Suppressor macrophage (primary cell): ENCODE measurements around the gene EPB41L4B.
"Not testable (repeated sequence)": the region's sequence is repeated elsewhere in the genome, so short reads cannot be mapped to it uniquely, and the experiment has no call there.

Experiments used
- DNase-seq, 4 experiments: peaks; one replicate each; pipeline ENCODE4 v3.0.0-alpha.2; 2020 to 2022

The EPB41L4B gene

GRCh38 chr9:109242741-109243140 is 78.1 kb downstream of the EPB41L4B start:
- no peak for DNase-seq

- DNase-seq: no peak
These were observed 78.8 kb downstream of the EPB41L4B start for GRCh38 chr9:109242014-109242413.

GRCh38 chr9:109241207-109241606 is 79.7 kb downstream of the EPB41L4B start:
- no peak for DNase-seq

- no peak for DNase-seq
These were observed 81.6 kb downstream of the EPB41L4B start for GRCh38 chr9:109239240-109239639.

GRCh38 chr9:109238655-109239054 is 82.2 kb downstream of the EPB41L4B start:
- no peak for DNase-seq

GRCh38 chr9:109238125-109238524 is 82.7 kb downstream of the EPB41L4B start:
- no peak for DNase-seq

- DNase-seq: no peak
These were observed 88.2 kb downstream of the EPB41L4B start for GRCh38 chr9:109232449-109233237.

- DNase-seq: no peak
These were observed 89.3 kb downstream of the EPB41L4B start for GRCh38 chr9:109231593-109231992.

GRCh38 chr9:109230277-109230676 is 90.6 kb downstream of the EPB41L4B start:
- DNase-seq: no peak

- no peak for DNase-seq
These were observed 91.2 kb downstream of the EPB41L4B start for GRCh38 chr9:109229682-109230081.

- no peak for DNase-seq
These were observed 92.7 kb downstream of the EPB41L4B start for GRCh38 chr9:109228093-109228642.

GRCh38 chr9:109225629-109226028 is 95.2 kb downstream of the EPB41L4B start:
- no peak for DNase-seq

- DNase-seq: no peak
These were observed 96.1 kb downstream of the EPB41L4B start for GRCh38 chr9:109224751-109225150.

- DNase-seq: not testable (repeated sequence)
These were observed 102.6 kb downstream of the EPB41L4B start for GRCh38 chr9:109218242-109218641.

GRCh38 chr9:109214414-109214813 is 106.4 kb downstream of the EPB41L4B start:
- DNase-seq: no peak

- no peak for DNase-seq
These were observed 107.4 kb downstream of the EPB41L4B start for GRCh38 chr9:109213285-109214121.

- no peak for DNase-seq
These were observed 108.1 kb downstream of the EPB41L4B start for GRCh38 chr9:109212768-109213167.

GRCh38 chr9:109206670-109207069 is 114.2 kb downstream of the EPB41L4B start:
- peak in 3 of 4 experiments; percentile 5 to 8 (median 5) for DNase-seq

- DNase-seq: no peak
These were observed 115.3 kb downstream of the EPB41L4B start for GRCh38 chr9:109205526-109205925.

- DNase-seq: no peak
These were observed 117.0 kb downstream of the EPB41L4B start for GRCh38 chr9:109203761-109204360.

- no peak for DNase-seq
These were observed 121.2 kb downstream of the EPB41L4B start for GRCh38 chr9:109199676-109200075.

GRCh38 chr9:109198736-109199382 is 122.0 kb downstream of the EPB41L4B start:
- no peak for DNase-seq
